SK-N-SH (cell line): ENCODE measurements around the gene SRRT. TPM values are rescaled to one million over a fixed set of nuclear protein-coding genes. Genes with fewer than 3 reads are reported as not detected.
"Not testable (repeated sequence)": the region's sequence is repeated elsewhere in the genome, so short reads cannot be mapped to it uniquely, and the experiment has no call there.

ENCODE experiments used
- CTCF ChIA-PET: fragments of 300-600, 350-600 bp; formaldehyde crosslinking; extraction: SDS; loops from one replicate; lab custom pipeline; 2021; lab: Yijun Ruan, JAX
- POLR2A ChIA-PET: fragments of 350-600 bp; sonication (Branson Sonifier 250); formaldehyde crosslinking; extraction: SDS; loops from one replicate; lab custom pipeline; 2020; ENCODE audit warnings: antibody characterized with exemption, inconsistent platforms; lab: Yijun Ruan, JAX
- DNase-seq: peaks from one replicate; pipeline ENCODE4 v3.0.0; 2012
- H2AFZ ChIP-seq: fragments of 200-600 bp; sonication (generic); 2 replicates; pipeline ENCODE4 v1.8.1; 2016; ENCODE audit warnings: antibody characterized with exemption, mild to moderate bottlenecking, low read depth
- H3F3A ChIP-seq: fragments of 200-600 bp; sonication (generic); replicated peaks from 2 replicates; pipeline ENCODE3; 2016; ENCODE audit warnings: antibody characterized with exemption, mild to moderate bottlenecking; ENCODE audit not compliant: insufficient read depth
- H3K27ac ChIP-seq, 2 experiments: fragments of 200-500 bp in 1 of 2; fragments of 200-600 bp in 1 of 2; sonication (Bioruptor generic) in 1 of 2; sonication (generic), shearing (Covaris generic) in 1 of 2; 2 replicates each; pipeline versions ENCODE4 v1.5.1 to v1.6.1; 2014 to 2016; ENCODE audit warnings: low read depth in 2 of 2, inconsistent platforms in 1 of 2, low read length in 1 of 2, mild to moderate bottlenecking in 1 of 2, mixed read lengths in 1 of 2
- H3K27me3 ChIP-seq: fragments of 200-600 bp; sonication (generic), shearing (Covaris generic); 2 replicates; pipeline ENCODE4 v1.6.1; 2016; ENCODE audit warnings: mixed run types; ENCODE audit not compliant: insufficient read depth
- H3K36me3 ChIP-seq, 2 experiments: fragments of 200-500 bp in 1 of 2; fragments of 200-600 bp in 1 of 2; sonication (Bioruptor generic) in 1 of 2; sonication (generic) in 1 of 2; replicated peaks in 1 of 2; 2 replicates each; pipeline versions ENCODE3 to v1.5.1; 2014 to 2016; ENCODE audit warnings: low read length in 1 of 2, mild to moderate bottlenecking in 1 of 2; ENCODE audit not compliant: insufficient read depth in 2 of 2, control insufficient read depth in 1 of 2
- H3K4me1 ChIP-seq, 2 experiments: fragments of 200-500 bp in 1 of 2; fragments of 200-600 bp in 1 of 2; sonication (Bioruptor generic) in 1 of 2; sonication (generic), shearing (Covaris generic) in 1 of 2; 2 replicates each; pipeline versions ENCODE4 v1.5.1 to v1.6.1; 2014 to 2016; ENCODE audit warnings: low read depth in 1 of 2, low read length in 1 of 2, mixed run types in 1 of 2; ENCODE audit not compliant: insufficient read depth in 2 of 2, control insufficient read depth in 1 of 2
- H3K4me2 ChIP-seq: fragments of 200-600 bp; sonication (generic), shearing (Covaris generic); 2 replicates; pipeline ENCODE4 v1.6.1; 2017; ENCODE audit warnings: mixed run types
- H3K4me3 ChIP-seq, 2 experiments: fragments of 200-500 bp in 1 of 2; fragments of 200-600 bp in 1 of 2; sonication (Bioruptor generic) in 1 of 2; sonication (generic), shearing (Covaris generic) in 1 of 2; 2 replicates each; pipeline versions ENCODE4 v1.5.1 to v1.8.1; 2014 to 2016; ENCODE audit warnings: low read depth in 2 of 2, inconsistent platforms in 1 of 2, low read length in 1 of 2, mild to moderate bottlenecking in 1 of 2, mixed read lengths in 1 of 2, moderate library complexity in 1 of 2
- H3K79me2 ChIP-seq: fragments of 200-600 bp; sonication (generic); 2 replicates; pipeline ENCODE4 v1.8.1; 2017; ENCODE audit warnings: mild to moderate bottlenecking; ENCODE audit not compliant: insufficient read depth
- H3K9ac ChIP-seq: fragments of 200-600 bp; sonication (generic); 2 replicates; pipeline ENCODE4 v1.6.1; 2017; ENCODE audit warnings: mixed run types
- H3K9me2 ChIP-seq: fragments of 200-600 bp; sonication (generic); 2 replicates; pipeline ENCODE4 v1.6.1; 2017; ENCODE audit warnings: mixed run types
- H3K9me3 ChIP-seq: fragments of 200-600 bp; sonication (generic); 2 replicates; pipeline ENCODE4 v1.6.1; 2017; ENCODE audit warnings: mixed run types, mild to moderate bottlenecking, moderate library complexity
- H4K20me1 ChIP-seq: fragments of 200-600 bp; sonication (generic); 2 replicates; pipeline ENCODE4 v1.6.1; 2017; ENCODE audit warnings: mild to moderate bottlenecking, mixed run types; ENCODE audit not compliant: insufficient read depth
- WGBS: methylation state at CpG from one replicate; pipeline ENCODE4 v1.1.6; 2017; ENCODE audit warnings: low lambda C conversion rate; 5-methylcytosine and 5-hydroxymethylcytosine counted together
- polyA plus RNA-seq, 3 experiments: library from polyadenylated mRNA; depleted of rRNA; stranded (reverse); fragments of >200 nt; gene quantifications; 2 replicates each; pipeline ENCODE4 v1.2.3, GENCODE V29; 2012
- small RNA-seq, 7 experiments: library from RNA; depleted of rRNA; stranded (forward); fragments of <200 nt; gene quantifications; one replicate each; pipeline ENCODE3, GENCODE V24; 2012
- TF ChIP-seq, protein P1 (sequence below): IDR thresholded peaks from 2 replicates; pipeline ENCODE4 v1.6.1; 2012; ENCODE audit warnings: mild to moderate bottlenecking, low read depth, low read length, moderate library complexity
- TF ChIP-seq, protein P2 (sequence below): fragments of 150-350 bp; IDR thresholded peaks from 2 replicates; pipeline ENCODE4 v1.6.1; 2016; ENCODE audit warnings: mild to moderate bottlenecking, low read depth, low read length

SRRT gene
- polyA plus RNA-seq, 1 of the 3 experiments (the other 2 are of a cell fraction): 92.7 TPM

DNA sequence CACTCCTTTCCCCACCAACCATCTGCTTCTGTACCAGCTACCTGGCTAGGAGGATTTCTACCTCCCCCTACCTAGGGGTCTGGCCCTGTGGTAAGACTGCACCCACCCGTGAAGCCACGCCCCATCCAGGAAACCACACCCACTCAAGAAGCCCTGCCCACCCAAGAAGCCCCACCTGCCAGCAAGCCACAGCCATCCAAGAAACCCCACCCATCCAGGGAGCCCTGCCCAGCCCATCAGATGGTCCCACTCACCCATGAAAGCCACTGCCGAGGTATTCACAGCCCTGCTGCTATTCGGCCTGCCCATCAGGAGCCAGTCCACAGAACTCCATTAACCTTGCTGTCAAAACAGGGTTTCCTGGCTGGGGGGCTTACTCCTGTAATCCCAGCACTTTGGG is 58.8 kb downstream of the SRRT start:
- H3K27me3 ChIP-seq: peaks cover 51% of the 10 kb centered on the region; the same call in 1 of the 2 replicates
- no peak overlapping the region for H3K27ac ChIP-seq
- H3K36me3 ChIP-seq: no peaks in the 10 kb centered on the region
- ChIA-PET POLR2A (no interaction called here), CTCF (interaction anchor here (1.0 kb wide), 1 partner anchor 11 kb away, joined by 3 read pairs; no protein-coding TSS in a partner anchor)
- TF ChIP-seq, protein P1, sequence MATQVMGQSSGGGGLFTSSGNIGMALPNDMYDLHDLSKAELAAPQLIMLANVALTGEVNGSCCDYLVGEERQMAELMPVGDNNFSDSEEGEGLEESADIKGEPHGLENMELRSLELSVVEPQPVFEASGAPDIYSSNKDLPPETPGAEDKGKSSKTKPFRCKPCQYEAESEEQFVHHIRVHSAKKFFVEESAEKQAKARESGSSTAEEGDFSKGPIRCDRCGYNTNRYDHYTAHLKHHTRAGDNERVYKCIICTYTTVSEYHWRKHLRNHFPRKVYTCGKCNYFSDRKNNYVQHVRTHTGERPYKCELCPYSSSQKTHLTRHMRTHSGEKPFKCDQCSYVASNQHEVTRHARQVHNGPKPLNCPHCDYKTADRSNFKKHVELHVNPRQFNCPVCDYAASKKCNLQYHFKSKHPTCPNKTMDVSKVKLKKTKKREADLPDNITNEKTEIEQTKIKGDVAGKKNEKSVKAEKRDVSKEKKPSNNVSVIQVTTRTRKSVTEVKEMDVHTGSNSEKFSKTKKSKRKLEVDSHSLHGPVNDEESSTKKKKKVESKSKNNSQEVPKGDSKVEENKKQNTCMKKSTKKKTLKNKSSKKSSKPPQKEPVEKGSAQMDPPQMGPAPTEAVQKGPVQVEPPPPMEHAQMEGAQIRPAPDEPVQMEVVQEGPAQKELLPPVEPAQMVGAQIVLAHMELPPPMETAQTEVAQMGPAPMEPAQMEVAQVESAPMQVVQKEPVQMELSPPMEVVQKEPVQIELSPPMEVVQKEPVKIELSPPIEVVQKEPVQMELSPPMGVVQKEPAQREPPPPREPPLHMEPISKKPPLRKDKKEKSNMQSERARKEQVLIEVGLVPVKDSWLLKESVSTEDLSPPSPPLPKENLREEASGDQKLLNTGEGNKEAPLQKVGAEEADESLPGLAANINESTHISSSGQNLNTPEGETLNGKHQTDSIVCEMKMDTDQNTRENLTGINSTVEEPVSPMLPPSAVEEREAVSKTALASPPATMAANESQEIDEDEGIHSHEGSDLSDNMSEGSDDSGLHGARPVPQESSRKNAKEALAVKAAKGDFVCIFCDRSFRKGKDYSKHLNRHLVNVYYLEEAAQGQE: no peak
- TF ChIP-seq, protein P2, sequence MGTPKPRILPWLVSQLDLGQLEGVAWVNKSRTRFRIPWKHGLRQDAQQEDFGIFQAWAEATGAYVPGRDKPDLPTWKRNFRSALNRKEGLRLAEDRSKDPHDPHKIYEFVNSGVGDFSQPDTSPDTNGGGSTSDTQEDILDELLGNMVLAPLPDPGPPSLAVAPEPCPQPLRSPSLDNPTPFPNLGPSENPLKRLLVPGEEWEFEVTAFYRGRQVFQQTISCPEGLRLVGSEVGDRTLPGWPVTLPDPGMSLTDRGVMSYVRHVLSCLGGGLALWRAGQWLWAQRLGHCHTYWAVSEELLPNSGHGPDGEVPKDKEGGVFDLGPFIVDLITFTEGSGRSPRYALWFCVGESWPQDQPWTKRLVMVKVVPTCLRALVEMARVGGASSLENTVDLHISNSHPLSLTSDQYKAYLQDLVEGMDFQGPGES: no peak
- H3K4me2 ChIP-seq: no peak overlapping the region
- H3K4me3 ChIP-seq: no peak overlapping the region
- H3F3A ChIP-seq: no peaks in the 10 kb centered on the region
- H3K9me2 ChIP-seq: no peaks in the 10 kb centered on the region
- H3K9me3 ChIP-seq: peaks cover 3% of the 10 kb centered on the region; the same call in 1 of the 2 replicates
- WGBS: 0% methylated on average over 2 of the region's 4 CpGs
- H3K9ac ChIP-seq: no peak overlapping the region
- no peaks in the 10 kb centered on the region for H3K79me2 ChIP-seq
- H3K4me1 ChIP-seq: no peaks in the 10 kb centered on the region
- no peak overlapping the region for H2AFZ ChIP-seq
- no peak for DNase-seq
- H4K20me1 ChIP-seq: no peaks in the 10 kb centered on the region

DNA sequence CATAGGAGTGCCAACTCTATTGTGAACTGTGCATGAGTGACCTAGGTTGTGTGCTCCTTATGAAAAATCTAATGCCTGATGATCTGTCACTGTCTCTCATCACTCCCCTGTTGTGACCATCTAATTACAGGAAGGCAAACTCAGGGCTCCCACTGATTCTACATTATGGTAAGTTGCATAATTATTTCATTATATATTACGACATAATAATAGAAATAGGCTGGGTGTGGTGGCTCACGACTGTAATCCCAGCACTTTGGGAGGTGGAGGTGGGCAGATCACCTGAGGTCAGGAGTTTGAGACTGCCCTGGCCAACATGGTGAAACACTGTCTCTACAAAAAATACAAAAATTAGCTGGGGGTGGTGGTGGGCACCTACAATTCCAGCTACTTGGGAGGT is 60.5 kb downstream of the SRRT start:
- H3K4me3 ChIP-seq, H3F3A ChIP-seq, H4K20me1 ChIP-seq, H3K9me3 ChIP-seq, H3K4me1 ChIP-seq, DNase-seq, H3K9ac ChIP-seq, H2AFZ ChIP-seq, POLR2A ChIA-PET, H3K36me3 ChIP-seq, H3K79me2 ChIP-seq, H3K9me2 ChIP-seq, H3K4me2 ChIP-seq, H3K27ac ChIP-seq: not testable (repeated sequence)
- peaks cover 47% of the 10 kb centered on the region; the same call in 1 of the 2 replicates for H3K27me3 ChIP-seq
- WGBS: 3% methylated on average over 2 of the region's 2 CpGs
- CTCF ChIA-PET: interaction anchor here (1.7 kb wide), 1 partner anchor 31 kb away, joined by 4 read pairs; no protein-coding TSS in a partner anchor

DNA sequence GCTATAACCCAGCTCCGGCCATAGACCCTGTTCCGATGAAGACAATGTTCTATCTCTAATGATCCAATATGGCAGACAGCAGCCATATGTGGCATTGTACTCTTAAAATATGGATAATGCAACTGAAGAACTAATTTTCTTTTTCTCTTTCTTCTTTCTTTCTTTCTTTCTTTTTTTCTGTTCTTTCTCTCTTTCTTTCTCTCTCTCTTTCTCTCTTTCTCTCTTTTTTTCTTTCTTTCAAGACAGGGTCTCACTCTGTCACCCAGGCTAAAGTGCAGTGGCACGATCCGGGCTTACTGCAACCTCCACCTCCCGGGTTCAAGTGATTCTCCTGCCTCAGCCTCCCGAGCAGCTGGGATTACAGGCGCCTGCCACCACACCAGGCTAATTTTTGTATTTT is 61.3 kb downstream of the SRRT start:
- H3K4me3 ChIP-seq, H2AFZ ChIP-seq, H3K9ac ChIP-seq, H3K9me3 ChIP-seq, H3F3A ChIP-seq, POLR2A ChIA-PET, H3K27ac ChIP-seq, H3K4me2 ChIP-seq, H3K79me2 ChIP-seq, DNase-seq, H4K20me1 ChIP-seq, H3K36me3 ChIP-seq, H3K4me1 ChIP-seq, H3K9me2 ChIP-seq: not testable (repeated sequence)
- 19% methylated on average over 7 of the region's 7 CpGs for WGBS
- peaks cover 41% of the 10 kb centered on the region; the same call in 1 of the 2 replicates for H3K27me3 ChIP-seq
- CTCF ChIA-PET: interaction anchor here (1.7 kb wide), 1 partner anchor 30 kb away, joined by 4 read pairs; no protein-coding TSS in a partner anchor

Small RNA genes within 50 kb of the gene (small RNA-seq; reads per million reads assigned to genes)
- 0 reads per million in 7 experiments for gene RN7SL549P
- 0 reads per million in 7 experiments for gene RPS29P15

Other genes with a start within 250 kb of the SRRT start
- 0.30 and 0.32 TPM in 2 replicates for gene TFR2, start 233.6 kb upstream of the SRRT start, polyA plus RNA-seq (2012; rRNA removed)
- 0.67 and 0.93 TPM in 2 replicates for gene ACTL6B, start 218.7 kb upstream of the SRRT start, polyA plus RNA-seq (2012; rRNA removed)
- 276 and 398 TPM in 2 replicates for gene GNB2, start 201.4 kb upstream of the SRRT start, polyA plus RNA-seq (2012; rRNA removed)
- gene GIGYF1, start 180.9 kb upstream of the SRRT start, polyA plus RNA-seq (2012; rRNA removed): 17.4 and 19.4 TPM in 2 replicates
- gene POP7, start 169.0 kb upstream of the SRRT start, polyA plus RNA-seq (2012; rRNA removed): 63.8 and 81.8 TPM in 2 replicates
- not detected in 2 replicates for gene EPO, start 154.6 kb upstream of the SRRT start, polyA plus RNA-seq (2012; rRNA removed)
- not detected in 2 replicates for gene ZAN, start 141.5 kb upstream of the SRRT start, polyA plus RNA-seq (2012; rRNA removed)
- 51.1 and 64.4 TPM in 2 replicates for gene EPHB4, start 47.6 kb upstream of the SRRT start, polyA plus RNA-seq (2012; rRNA removed)
- gene SLC12A9, start 22.4 kb upstream of the SRRT start, polyA plus RNA-seq (2012; rRNA removed): 29.7 and 31.0 TPM in 2 replicates
- gene TRIP6, start 7.7 kb upstream of the SRRT start, polyA plus RNA-seq (2012; rRNA removed): 6.4 and 6.5 TPM in 2 replicates
- gene UFSP1, start 14.6 kb downstream of the SRRT start, polyA plus RNA-seq (2012; rRNA removed): 4.5 and 5.6 TPM in 2 replicates
- 1.8 and 2.1 TPM in 2 replicates for gene ACHE, start 20.8 kb downstream of the SRRT start, polyA plus RNA-seq (2012; rRNA removed)
- gene MUC3A, start 74.4 kb downstream of the SRRT start, polyA plus RNA-seq (2012; rRNA removed): 0.03 and 0.11 TPM in 2 replicates
- gene MUC12, start 94.5 kb downstream of the SRRT start, polyA plus RNA-seq (2012; rRNA removed): 0.18 TPM in 1 of 2 replicates, not detected in the other
- not detected in 2 replicates for gene MUC17, start 145.0 kb downstream of the SRRT start, polyA plus RNA-seq (2012; rRNA removed)
- gene TRIM56, start 210.4 kb downstream of the SRRT start, polyA plus RNA-seq (2012; rRNA removed): 2.5 and 2.9 TPM in 2 replicates